H9 (cell line): Measurements from ENCODE around the gene HM13. TPM values are rescaled to one million over a fixed set of nuclear protein-coding genes. Genes with fewer than 3 reads are reported as not detected.
A peak's percentile ranks its signal among the peaks of the same experiment; 100 is the strongest.
"Not testable (repeated sequence)": the region's sequence is repeated elsewhere in the genome, so short reads cannot be mapped to it uniquely, and the experiment has no call there.

Experiments
- DNase-seq: peaks from one replicate; pipeline ENCODE4 v3.0.0-alpha.2; 2017
- H2AFZ ChIP-seq: one replicate; pipeline ENCODE4 v1.6.1; 2013; ENCODE audit warnings: mild to moderate bottlenecking, low read length, control low read depth, moderate library complexity
- H2AK5ac ChIP-seq: 2 replicates; pipeline ENCODE4 v1.6.1; 2013; ENCODE audit warnings: low read length, control low read depth, mixed read lengths; ENCODE audit not compliant: insufficient read length
- H2BK120ac ChIP-seq: one replicate; pipeline ENCODE4 v1.6.1; 2013; ENCODE audit warnings: low read depth, mild to moderate bottlenecking, low read length, control low read depth, inconsistent platforms; ENCODE audit not compliant: poor library complexity, severe bottlenecking
- H2BK12ac ChIP-seq: 2 replicates; pipeline ENCODE4 v1.6.1; 2013; ENCODE audit warnings: low read length, control low read depth, mixed read lengths, low read depth; ENCODE audit not compliant: insufficient read length
- H2BK15ac ChIP-seq: 2 replicates; pipeline ENCODE4 v1.6.1; 2013; ENCODE audit warnings: low read depth, low read length, control low read depth
- H2BK20ac ChIP-seq: one replicate; pipeline ENCODE4 v1.6.1; 2013; ENCODE audit warnings: low read depth, mild to moderate bottlenecking, low read length, control low read depth, inconsistent platforms; ENCODE audit not compliant: poor library complexity, severe bottlenecking
- H2BK5ac ChIP-seq: 2 replicates; pipeline ENCODE4 v1.6.1; 2013; ENCODE audit warnings: low read length, control low read depth, mixed read lengths; ENCODE audit not compliant: insufficient read length
- H3K14ac ChIP-seq: 2 replicates; pipeline ENCODE4 v1.6.1; 2013; ENCODE audit warnings: low read length, control low read depth; ENCODE audit not compliant: insufficient read depth
- H3K18ac ChIP-seq: 2 replicates; pipeline ENCODE4 v1.6.1; 2013; ENCODE audit warnings: low read depth, mild to moderate bottlenecking, mixed read lengths, low read length, control low read depth; ENCODE audit not compliant: insufficient read length
- H3K23ac ChIP-seq: 2 replicates; pipeline ENCODE4 v1.6.1; 2013; ENCODE audit warnings: low read length, control low read depth, mixed read lengths, low read depth; ENCODE audit not compliant: insufficient read length
- H3K23me2 ChIP-seq: 2 replicates; pipeline ENCODE4 v1.6.1; 2013; ENCODE audit warnings: low read depth, mild to moderate bottlenecking, mixed read lengths, low read length, control low read depth; ENCODE audit not compliant: insufficient read length, poor library complexity, severe bottlenecking
- H3K27ac ChIP-seq: 2 replicates; pipeline ENCODE4 v1.5.1; 2013; ENCODE audit warnings: low read length, control low read depth, mixed read lengths, low read depth; ENCODE audit not compliant: insufficient read length
- H3K27me3 ChIP-seq: 2 replicates; pipeline ENCODE4 v1.6.1; 2013; ENCODE audit warnings: low read length, control low read depth, inconsistent platforms; ENCODE audit not compliant: insufficient read depth
- H3K4ac ChIP-seq: 2 replicates; pipeline ENCODE4 v1.6.1; 2013; ENCODE audit warnings: low read depth, mild to moderate bottlenecking, control low read depth, inconsistent platforms, low read length, moderate library complexity
- H3K4me1 ChIP-seq: 2 replicates; pipeline ENCODE4 v1.6.1; 2013; ENCODE audit warnings: low read length, control low read depth, inconsistent platforms; ENCODE audit not compliant: insufficient read depth
- H3K4me2 ChIP-seq: 2 replicates; pipeline ENCODE4 v1.6.1; 2013; ENCODE audit warnings: low read length, control low read depth, mixed read lengths; ENCODE audit not compliant: insufficient read length, insufficient read depth
- H3K56ac ChIP-seq: 2 replicates; pipeline ENCODE4 v1.6.1; 2013; ENCODE audit warnings: low read depth, mild to moderate bottlenecking, mixed read lengths, low read length, control low read depth; ENCODE audit not compliant: insufficient read length
- H3K79me1 ChIP-seq: 2 replicates; pipeline ENCODE4 v1.6.1; 2013; ENCODE audit warnings: low read depth, mild to moderate bottlenecking, moderate library complexity, low read length, control low read depth, inconsistent platforms; ENCODE audit not compliant: insufficient read depth, poor library complexity, severe bottlenecking
- H3K79me2 ChIP-seq: 2 replicates; pipeline ENCODE4 v1.6.1; 2013; ENCODE audit warnings: low read length, control low read depth, inconsistent platforms; ENCODE audit not compliant: insufficient read depth
- H3K9ac ChIP-seq: 2 replicates; pipeline ENCODE4 v1.6.1; 2013; ENCODE audit warnings: low read length, control low read depth, mixed read lengths; ENCODE audit not compliant: insufficient read length; ENCODE audit errors: extremely low read depth
- H3K9me3 ChIP-seq: one replicate; pipeline ENCODE4 v1.6.1; 2013; ENCODE audit warnings: low read depth, low read length, inconsistent platforms; ENCODE audit not compliant: control insufficient read depth
- H3T11ph ChIP-seq: one replicate; pipeline ENCODE4 v1.6.1; 2013; ENCODE audit warnings: mild to moderate bottlenecking, low read length, control low read depth, inconsistent platforms
- H4K20me1 ChIP-seq: one replicate; pipeline ENCODE4 v1.6.1; 2013; ENCODE audit not compliant: control insufficient read depth, insufficient read length, insufficient read depth
- H4K5ac ChIP-seq: 2 replicates; pipeline ENCODE4 v1.6.1; 2013; ENCODE audit warnings: low read depth, mild to moderate bottlenecking, mixed read lengths, low read length, control low read depth; ENCODE audit not compliant: insufficient read length
- H4K8ac ChIP-seq: replicated peaks from 2 replicates; pipeline ENCODE4 v1.6.1; 2013; ENCODE audit warnings: low read length, control low read depth, mixed read lengths, low read depth; ENCODE audit not compliant: insufficient read length
- H4K91ac ChIP-seq: 2 replicates; pipeline ENCODE4 v1.6.1; 2013; ENCODE audit warnings: low read depth, mild to moderate bottlenecking, moderate library complexity, mixed read lengths, low read length, control low read depth; ENCODE audit not compliant: insufficient read length
- H3K27ac Mint-ChIP-seq, 3 experiments: 2 replicates in 2 of 3; 3 replicates in 1 of 3; pipeline ENCODE4 v1.8.0; 2020 to 2021; ENCODE audit warnings: mixed read lengths in 3 of 3, mild to moderate bottlenecking in 1 of 3, moderate library complexity in 1 of 3
- H3K27me3 Mint-ChIP-seq: 2 replicates; pipeline ENCODE4 v1.8.0; 2021; ENCODE audit warnings: low read depth, mild to moderate bottlenecking, moderate library complexity, mixed read lengths
- H3K36me3 Mint-ChIP-seq, 3 experiments: 2 replicates in 2 of 3; 3 replicates in 1 of 3; pipeline ENCODE4 v1.8.0; 2020 to 2021; ENCODE audit warnings: low read depth in 3 of 3, mixed read lengths in 3 of 3; ENCODE audit not compliant: insufficient read depth in 1 of 3
- H3K4me1 Mint-ChIP-seq, 2 experiments: 2 replicates each; pipeline ENCODE4 v1.8.0; 2020; ENCODE audit warnings: mixed read lengths in 2 of 2
- H3K4me3 Mint-ChIP-seq, 2 experiments: 2 replicates in 1 of 2; 3 replicates in 1 of 2; pipeline ENCODE4 v1.8.0; 2020 to 2021; ENCODE audit warnings: mild to moderate bottlenecking in 2 of 2, mixed read lengths in 2 of 2, moderate library complexity in 1 of 2
- H3K9me3 Mint-ChIP-seq, 2 experiments: 2 replicates in 1 of 2; 3 replicates in 1 of 2; pipeline ENCODE4 v1.8.0; 2020; ENCODE audit warnings: mild to moderate bottlenecking in 2 of 2, mixed read lengths in 2 of 2, moderate library complexity in 1 of 2
- WGBS: extraction: QIAGEN DNeasy Blood & Tissue Kit; methylation state at CpG from one replicate; pipeline ENCODE4 v1.1.7; 2013; ENCODE audit warnings: missing lambda C conversion rate, low lambda C conversion rate, mixed read lengths; ENCODE audit not compliant: insufficient read length; ENCODE audit errors: extremely low coverage; 5-methylcytosine and 5-hydroxymethylcytosine counted together
- total RNA-seq: library from RNA; stranded (reverse); gene quantifications from 2 replicates; pipeline ENCODE4 v1.2.1, GENCODE V29; 2021
- TF ChIP-seq, protein P1 (sequence below): fragments of 200-600 bp; sonication (generic); conservative IDR thresholded peaks from 3 replicates; pipeline ENCODE4 v1.8.0; 2021; ENCODE audit warnings: antibody characterized with exemption, mild to moderate bottlenecking

Gene HM13
- total RNA-seq, 1 experiment from 2014 or later = 169 TPM

DNA sequence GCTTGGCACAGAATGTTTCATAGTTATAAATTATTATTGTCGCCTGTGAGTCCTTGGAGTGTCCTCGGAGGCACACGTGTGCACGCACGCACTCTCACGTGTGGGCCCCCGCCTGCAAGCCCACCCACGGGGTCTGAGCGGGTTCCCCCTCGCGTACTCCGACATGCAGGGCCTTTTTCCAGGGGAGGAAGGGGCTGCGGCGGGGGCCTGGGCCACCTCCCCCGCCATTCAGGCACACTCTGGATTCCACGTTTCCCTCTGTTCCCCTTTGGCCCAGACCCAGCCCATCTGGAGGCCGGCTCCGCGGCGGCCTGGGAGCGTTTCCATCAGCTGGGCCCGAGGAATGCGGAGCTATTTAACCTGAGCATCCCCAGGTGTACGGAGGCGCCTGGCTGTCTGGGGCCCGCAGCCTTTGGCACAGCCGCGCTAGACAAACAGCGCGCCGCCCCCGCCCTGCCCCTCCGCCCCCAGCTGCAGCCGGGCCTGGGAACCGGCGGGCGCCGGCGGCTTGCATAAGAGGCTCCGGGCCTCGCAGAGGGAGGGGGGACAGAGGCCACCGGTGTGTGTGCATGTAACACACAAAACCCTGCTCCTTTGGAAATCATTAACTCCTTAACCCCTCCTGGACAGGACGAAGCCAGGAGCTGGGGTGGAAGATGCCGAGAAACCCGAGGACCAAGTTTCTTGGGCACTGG lies 94.2 kb downstream of the HM13 start:
- H3K23ac ChIP-seq = no peak overlapping the region
- no peak overlapping the region for H2BK12ac ChIP-seq
- H3K79me2 ChIP-seq = peaks cover 4% of the 10 kb centered on the region; the same call in 1 of the 2 replicates
- H4K91ac ChIP-seq = no peak overlapping the region
- H2BK15ac ChIP-seq = no peak overlapping the region
- Mint-ChIP-seq H3K36me3 (peaks cover 6 to 22% (median 18%) of the 10 kb centered on the region in 3 experiments), H3K4me3 (peak overlapping the region; percentile 62 to 93; a peak in 4 of 5 replicates), H3K27me3 (peaks cover 7% of the 10 kb centered on the region), H3K9me3 (peaks cover 3% of the 10 kb centered on the region in 2 experiments; a peak in 3 of 5 replicates), H3K4me1 (peaks cover 33 to 49% of the 10 kb centered on the region in 2 experiments), H3K27ac (peak overlapping the region; percentile 97 to 100 (median 98))
- no peak overlapping the region for H2BK120ac ChIP-seq
- no peak overlapping the region for H3T11ph ChIP-seq
- H2AK5ac ChIP-seq = no peak overlapping the region
- H4K20me1 ChIP-seq = no peaks in the 10 kb centered on the region
- H3K4ac ChIP-seq = no peak overlapping the region; the same call in 1 of the 2 replicates
- peak; percentile 92 for DNase-seq
- no peaks in the 10 kb centered on the region for H3K79me1 ChIP-seq
- peak overlapping the region; percentile 82 for H3K18ac ChIP-seq
- peak overlapping the region; percentile 40; the same call in 1 of the 2 replicates for H3K14ac ChIP-seq
- H4K8ac ChIP-seq = no peak overlapping the region
- H2BK5ac ChIP-seq = no peak overlapping the region
- no peak overlapping the region for H2AFZ ChIP-seq
- H4K5ac ChIP-seq = no peak overlapping the region
- no peaks in the 10 kb centered on the region for H3K9me3 ChIP-seq
- H3K4me1 ChIP-seq = peaks cover 5% of the 10 kb centered on the region; the same call in 1 of the 2 replicates
- no peak overlapping the region for H3K56ac ChIP-seq
- WGBS = no CpG with 5 or more reads among the region's 45 CpGs
- H3K4me2 ChIP-seq = peak overlapping the region; percentile 13
- TF ChIP-seq, protein P1, sequence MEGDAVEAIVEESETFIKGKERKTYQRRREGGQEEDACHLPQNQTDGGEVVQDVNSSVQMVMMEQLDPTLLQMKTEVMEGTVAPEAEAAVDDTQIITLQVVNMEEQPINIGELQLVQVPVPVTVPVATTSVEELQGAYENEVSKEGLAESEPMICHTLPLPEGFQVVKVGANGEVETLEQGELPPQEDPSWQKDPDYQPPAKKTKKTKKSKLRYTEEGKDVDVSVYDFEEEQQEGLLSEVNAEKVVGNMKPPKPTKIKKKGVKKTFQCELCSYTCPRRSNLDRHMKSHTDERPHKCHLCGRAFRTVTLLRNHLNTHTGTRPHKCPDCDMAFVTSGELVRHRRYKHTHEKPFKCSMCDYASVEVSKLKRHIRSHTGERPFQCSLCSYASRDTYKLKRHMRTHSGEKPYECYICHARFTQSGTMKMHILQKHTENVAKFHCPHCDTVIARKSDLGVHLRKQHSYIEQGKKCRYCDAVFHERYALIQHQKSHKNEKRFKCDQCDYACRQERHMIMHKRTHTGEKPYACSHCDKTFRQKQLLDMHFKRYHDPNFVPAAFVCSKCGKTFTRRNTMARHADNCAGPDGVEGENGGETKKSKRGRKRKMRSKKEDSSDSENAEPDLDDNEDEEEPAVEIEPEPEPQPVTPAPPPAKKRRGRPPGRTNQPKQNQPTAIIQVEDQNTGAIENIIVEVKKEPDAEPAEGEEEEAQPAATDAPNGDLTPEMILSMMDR = no peak
- H3K9ac ChIP-seq = no peak overlapping the region
- no peak overlapping the region for H3K27ac ChIP-seq
- H3K23me2 ChIP-seq = peaks cover 17% of the 10 kb centered on the region
- no peaks in the 10 kb centered on the region for H3K27me3 ChIP-seq
- H2BK20ac ChIP-seq = no peak overlapping the region

DNA sequence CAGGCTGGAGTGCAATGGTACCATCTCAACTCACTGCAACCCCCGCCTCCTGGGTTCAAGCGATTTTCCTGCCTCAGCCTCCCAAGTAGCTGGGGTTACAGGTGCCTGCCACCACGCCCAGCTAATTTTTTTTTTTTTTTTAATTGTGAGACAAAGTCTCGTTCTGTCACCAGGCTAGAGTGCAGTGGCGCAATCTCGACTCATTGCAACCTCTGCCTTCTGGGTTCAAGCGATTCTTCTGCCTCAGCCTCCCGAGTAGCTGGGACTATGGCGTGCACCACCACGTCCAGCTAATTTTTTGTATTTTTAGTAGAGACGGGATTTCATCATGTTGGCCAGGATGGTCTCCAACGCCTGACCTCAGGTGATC lies 98.0 kb downstream of the HM13 start:
- not testable (repeated sequence) for H2AK5ac ChIP-seq, H3K14ac ChIP-seq, H3K23me2 ChIP-seq, H3K4me3 Mint-ChIP-seq, H3K79me1 ChIP-seq, H3T11ph ChIP-seq, H3K4me2 ChIP-seq, H4K91ac ChIP-seq, H3K23ac ChIP-seq, H3K27me3 ChIP-seq, H3K4ac ChIP-seq, H3K36me3 Mint-ChIP-seq, H2AFZ ChIP-seq, H2BK15ac ChIP-seq, H4K20me1 ChIP-seq, H3K27ac Mint-ChIP-seq, H3K9me3 Mint-ChIP-seq, DNase-seq, H2BK20ac ChIP-seq, H2BK12ac ChIP-seq, H3K9me3 ChIP-seq, H2BK5ac ChIP-seq, H2BK120ac ChIP-seq, H4K8ac ChIP-seq, H3K4me1 ChIP-seq, H3K9ac ChIP-seq, H4K5ac ChIP-seq, H3K79me2 ChIP-seq, H3K56ac ChIP-seq, H3K18ac ChIP-seq, H3K27ac ChIP-seq
- WGBS = no CpG with 5 or more reads among the region's 12 CpGs
- Mint-ChIP-seq H3K4me1 (peaks cover 23 to 31% of the 10 kb centered on the region in 2 experiments), H3K27me3 (peaks cover 17% of the 10 kb centered on the region)
